Gastroesophageal sphincter (tissue), 3 donors: ENCODE measurements around the gene HRH3.

Source experiments
- CTCF ChIP-seq, 4 experiments: fragments of 200-600 bp in 2 of 4; fragments of 450-650 bp in 2 of 4; sonication (generic) in 1 of 4; IDR thresholded peaks; one replicate each; pipeline ENCODE4 v1.5.1; 2017 to 2019; ENCODE audit warnings: antibody characterized with exemption in 4 of 4, mild to moderate bottlenecking in 2 of 4, moderate library complexity in 2 of 4
- POLR2A ChIP-seq, 2 donors: fragments of 450-650 bp; IDR thresholded peaks; one replicate each; pipeline ENCODE4 v1.6.1; 2017; ENCODE audit warnings: antibody characterized with exemption in 2 of 2, mild to moderate bottlenecking in 2 of 2, moderate library complexity in 1 of 2
- POLR2AphosphoS5 ChIP-seq: sonication (generic); formaldehyde crosslinking; IDR thresholded peaks from one replicate; pipeline ENCODE4 v1.6.1; 2017; ENCODE audit warnings: antibody characterized with exemption

DNA sequence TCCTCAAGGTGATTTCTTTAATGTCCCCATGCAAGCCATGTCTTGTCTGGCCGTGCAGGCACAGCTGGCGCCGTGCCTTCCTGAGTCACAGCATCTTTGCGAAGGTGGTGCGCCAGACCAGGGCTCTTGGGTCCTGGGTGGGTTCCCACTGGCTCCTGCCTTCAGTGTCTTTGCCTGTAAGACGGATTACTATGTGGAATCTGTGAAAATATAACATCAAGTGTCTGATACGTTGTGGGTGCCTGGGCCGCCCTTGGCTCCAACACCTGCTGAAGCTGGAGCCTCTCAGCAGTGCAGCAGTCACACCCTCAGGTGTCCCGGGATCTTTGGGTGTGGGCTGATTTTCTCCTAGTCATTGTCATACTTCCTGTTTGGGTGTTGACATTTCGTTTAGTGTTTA is 21.4 kb upstream of the HRH3 start:
- TF ChIP-seq CTCF (IDR thresholded peaks at IDR 0.05) (no peak), POLR2AphosphoS5 (no peak), POLR2A (IDR thresholded peaks at IDR 0.05) (no peak)
